ENCODE measurements around the gene RNASEH2C. TPM values are rescaled to one million over a fixed set of nuclear protein-coding genes. Genes with fewer than 3 reads are reported as not detected.
A peak's percentile ranks its signal among the peaks of the same experiment; 100 is the strongest.

The RNASEH2C gene
- 43.9 and 50.9 TPM in 2 replicates for polyA plus RNA-seq (2012; rRNA removed)
- 22.5 and 37.5 TPM in 2 replicates for polyA plus RNA-seq (2012; cell fraction: cytosol; rRNA removed)
- 169 and 187 TPM in 2 replicates for polyA plus RNA-seq (2012; cell fraction: nucleus; rRNA removed)

DNA sequence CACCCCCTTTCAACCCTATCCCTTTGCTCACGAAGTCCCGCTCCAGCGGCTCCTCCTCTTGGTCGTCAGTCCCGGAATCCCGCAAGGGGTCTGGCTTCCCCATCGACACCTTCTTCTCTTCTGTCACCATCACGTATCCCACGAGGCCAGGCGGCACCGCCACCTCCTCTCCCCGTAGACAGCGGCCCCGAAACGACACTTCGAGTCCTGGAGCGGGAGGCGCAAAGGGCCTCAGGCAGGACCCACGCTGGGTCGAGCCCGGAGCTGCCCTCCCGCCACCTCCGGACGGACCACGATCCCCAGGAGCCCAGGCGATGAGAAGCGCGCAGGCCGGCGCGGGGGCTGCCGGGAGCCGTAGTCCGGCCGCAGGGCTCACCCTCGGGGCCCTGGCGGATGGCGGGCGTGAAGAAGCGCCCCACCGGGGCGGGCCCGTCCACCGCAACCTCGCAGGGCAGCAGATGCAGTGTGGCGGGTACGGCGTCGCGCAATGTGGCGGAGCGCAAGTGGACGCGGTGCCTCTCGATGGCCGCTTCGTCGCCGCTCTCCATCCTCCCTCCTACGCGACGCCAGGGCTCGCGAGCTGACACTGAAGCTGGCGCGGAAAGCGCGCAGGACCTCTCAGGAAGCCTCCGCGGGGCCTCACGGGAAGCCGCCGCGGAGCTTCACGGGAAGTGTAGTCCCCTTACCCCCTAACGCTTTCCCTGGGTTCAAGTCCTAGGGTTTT is at the start of gene RNASEH2C:
Gene RNASEH2C, minus strand, starts transcription at position 588 of the 724 bp plus-strand sequence. Its CDS starts 40 bp downstream, at position 548.
- Histone ChIP-seq H4K20me1 (ENCODE audit: insufficient read depth) (peaks cover 17% of the 10 kb centered on the region; the same call in 1 of the 2 replicates), H2AFZ (ENCODE audit: low read depth) (no peak within 1 kb of the TSS; the same call in 1 of the 2 replicates), H3F3A (replicated peaks; ENCODE audit: insufficient read depth) (peaks cover 6% of the 10 kb centered on the region), H3K4me2 (peak within 1 kb of the TSS; percentile 96), H3K4me1 (ENCODE audit: control insufficient read depth in 1 of 2, insufficient read depth in 2 of 2, low read depth in 1 of 2, low read length in 1 of 2) (peaks cover 7 to 19% of the 10 kb centered on the region in 2 experiments; a peak in 1 of 4 replicates), H3K36me3 (replicated peaks in 1 of 2; ENCODE audit: control insufficient read depth in 1 of 2, insufficient read depth in 2 of 2, low read length in 1 of 2) (peaks cover 18 to 32% of the 10 kb centered on the region in 2 experiments), H3K9ac (peak within 1 kb of the TSS; percentile 80), H3K9me3 (no peaks in the 10 kb centered on the region), H3K79me2 (ENCODE audit: insufficient read depth) (peaks cover 28% of the 10 kb centered on the region), H3K9me2 (no peaks in the 10 kb centered on the region), H3K27me3 (ENCODE audit: insufficient read depth) (no peaks in the 10 kb centered on the region), H3K4me3 (ENCODE audit: low read depth in 2 of 2, low read length in 1 of 2) (peak within 1 kb of the TSS; percentile 76 to 85), H3K27ac (ENCODE audit: low read depth in 2 of 2, low read length in 1 of 2) (peak within 1 kb of the TSS; percentile 48 to 94; a peak in 3 of 4 replicates)
- ChIA-PET CTCF (interaction anchor here (0.9 to 4.0 kb wide), 10 partner anchors 9 to 325 kb away, joined by 3 to 34 read pairs (median 12); partner anchors contain the start of genes AP5B1, FIBP, KAT5 and MUS81), POLR2A (interaction anchor here (0.6 to 2.4 kb wide), 11 partner anchors 8 to 281 kb away, joined by 3 to 26 read pairs (median 5); partner anchors contain the start of genes CFL1, KAT5, MUS81 and RELA)
- peak; percentile 93 for DNase-seq
- WGBS (ENCODE audit: low lambda C conversion rate): under 1% methylated on average over 18 of the region's 76 CpGs
- TF ChIP-seq, protein P1, sequence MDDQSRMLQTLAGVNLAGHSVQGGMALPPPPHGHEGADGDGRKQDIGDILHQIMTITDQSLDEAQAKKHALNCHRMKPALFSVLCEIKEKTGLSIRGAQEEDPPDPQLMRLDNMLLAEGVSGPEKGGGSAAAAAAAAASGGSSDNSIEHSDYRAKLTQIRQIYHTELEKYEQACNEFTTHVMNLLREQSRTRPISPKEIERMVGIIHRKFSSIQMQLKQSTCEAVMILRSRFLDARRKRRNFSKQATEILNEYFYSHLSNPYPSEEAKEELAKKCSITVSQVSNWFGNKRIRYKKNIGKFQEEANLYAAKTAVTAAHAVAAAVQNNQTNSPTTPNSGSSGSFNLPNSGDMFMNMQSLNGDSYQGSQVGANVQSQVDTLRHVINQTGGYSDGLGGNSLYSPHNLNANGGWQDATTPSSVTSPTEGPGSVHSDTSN (IDR thresholded peaks at IDR 0.05): peak; percentile 35; the same call in 1 of the 2 replicates
- TF ChIP-seq MXI1 (IDR thresholded peaks at IDR 0.05; ENCODE audit: low read depth, low read length) (no peak), RFX5 (IDR thresholded peaks at IDR 0.05; ENCODE audit: low read length) (no peak), SIN3A (IDR thresholded peaks at IDR 0.05; ENCODE audit: borderline replicate concordance, low read depth, low read length) (peak; percentile 76; the same call in 1 of the 2 replicates), TEAD4 (IDR thresholded peaks at IDR 0.05; ENCODE audit: borderline replicate concordance, insufficient read depth) (no peak), SMC3 (IDR thresholded peaks at IDR 0.05; ENCODE audit: low read depth, low read length) (no peak), NRF1 (IDR thresholded peaks at IDR 0.05; ENCODE audit: low read depth, low read length) (peak; percentile 31; the same call in 1 of the 2 replicates), TAF1 (IDR thresholded peaks at IDR 0.05; ENCODE audit: borderline replicate concordance, low read depth, low read length) (peak; percentile 80), NFIC (IDR thresholded peaks at IDR 0.05; ENCODE audit: borderline replicate concordance) (peak; percentile 10; the same call in 1 of the 2 replicates), MEF2A (IDR thresholded peaks at IDR 0.05; ENCODE audit: borderline replicate concordance, low read depth) (no peak), YY1 (IDR thresholded peaks at IDR 0.05; ENCODE audit: low read depth) (peak; percentile 76), FOSL2 (IDR thresholded peaks at IDR 0.05; ENCODE audit: borderline replicate concordance, low read depth) (no peak), GABPA (IDR thresholded peaks at IDR 0.05; ENCODE audit: low read depth) (peak; percentile 76), POLR2AphosphoS5 (IDR thresholded peaks at IDR 0.05; ENCODE audit: low read depth, low read length) (peak; percentile 88), JUND (IDR thresholded peaks at IDR 0.05) (no peak), EZH2phosphoT487 (IDR thresholded peaks at IDR 0.05; ENCODE audit: borderline replicate concordance, low read depth) (no peak), GATA2 (CRISPR knock-in tag; IDR thresholded peaks at IDR 0.05) (no peak), ELF1 (IDR thresholded peaks at IDR 0.05) (peak; percentile 72), EP300 (IDR thresholded peaks at IDR 0.05; ENCODE audit: borderline replicate concordance in 1 of 2, low read depth in 1 of 2, low read length in 1 of 2) (no peak)
- TF ChIP-seq, protein P2, sequence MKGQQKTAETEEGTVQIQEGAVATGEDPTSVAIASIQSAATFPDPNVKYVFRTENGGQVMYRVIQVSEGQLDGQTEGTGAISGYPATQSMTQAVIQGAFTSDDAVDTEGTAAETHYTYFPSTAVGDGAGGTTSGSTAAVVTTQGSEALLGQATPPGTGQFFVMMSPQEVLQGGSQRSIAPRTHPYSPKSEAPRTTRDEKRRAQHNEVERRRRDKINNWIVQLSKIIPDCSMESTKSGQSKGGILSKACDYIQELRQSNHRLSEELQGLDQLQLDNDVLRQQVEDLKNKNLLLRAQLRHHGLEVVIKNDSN (IDR thresholded peaks at IDR 0.05; ENCODE audit: borderline replicate concordance, low read depth): 0 out of 2 replicates have a peak, but pooled peaks have one; percentile 24
- TF ChIP-seq, protein P3, sequence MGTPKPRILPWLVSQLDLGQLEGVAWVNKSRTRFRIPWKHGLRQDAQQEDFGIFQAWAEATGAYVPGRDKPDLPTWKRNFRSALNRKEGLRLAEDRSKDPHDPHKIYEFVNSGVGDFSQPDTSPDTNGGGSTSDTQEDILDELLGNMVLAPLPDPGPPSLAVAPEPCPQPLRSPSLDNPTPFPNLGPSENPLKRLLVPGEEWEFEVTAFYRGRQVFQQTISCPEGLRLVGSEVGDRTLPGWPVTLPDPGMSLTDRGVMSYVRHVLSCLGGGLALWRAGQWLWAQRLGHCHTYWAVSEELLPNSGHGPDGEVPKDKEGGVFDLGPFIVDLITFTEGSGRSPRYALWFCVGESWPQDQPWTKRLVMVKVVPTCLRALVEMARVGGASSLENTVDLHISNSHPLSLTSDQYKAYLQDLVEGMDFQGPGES (IDR thresholded peaks at IDR 0.05; ENCODE audit: low read depth, low read length): no peak
- TF ChIP-seq, protein P4, sequence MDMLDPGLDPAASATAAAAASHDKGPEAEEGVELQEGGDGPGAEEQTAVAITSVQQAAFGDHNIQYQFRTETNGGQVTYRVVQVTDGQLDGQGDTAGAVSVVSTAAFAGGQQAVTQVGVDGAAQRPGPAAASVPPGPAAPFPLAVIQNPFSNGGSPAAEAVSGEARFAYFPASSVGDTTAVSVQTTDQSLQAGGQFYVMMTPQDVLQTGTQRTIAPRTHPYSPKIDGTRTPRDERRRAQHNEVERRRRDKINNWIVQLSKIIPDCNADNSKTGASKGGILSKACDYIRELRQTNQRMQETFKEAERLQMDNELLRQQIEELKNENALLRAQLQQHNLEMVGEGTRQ (IDR thresholded peaks at IDR 0.05; ENCODE audit: borderline replicate concordance, low read depth, low read length): no peak
- TF ChIP-seq, protein P5, sequence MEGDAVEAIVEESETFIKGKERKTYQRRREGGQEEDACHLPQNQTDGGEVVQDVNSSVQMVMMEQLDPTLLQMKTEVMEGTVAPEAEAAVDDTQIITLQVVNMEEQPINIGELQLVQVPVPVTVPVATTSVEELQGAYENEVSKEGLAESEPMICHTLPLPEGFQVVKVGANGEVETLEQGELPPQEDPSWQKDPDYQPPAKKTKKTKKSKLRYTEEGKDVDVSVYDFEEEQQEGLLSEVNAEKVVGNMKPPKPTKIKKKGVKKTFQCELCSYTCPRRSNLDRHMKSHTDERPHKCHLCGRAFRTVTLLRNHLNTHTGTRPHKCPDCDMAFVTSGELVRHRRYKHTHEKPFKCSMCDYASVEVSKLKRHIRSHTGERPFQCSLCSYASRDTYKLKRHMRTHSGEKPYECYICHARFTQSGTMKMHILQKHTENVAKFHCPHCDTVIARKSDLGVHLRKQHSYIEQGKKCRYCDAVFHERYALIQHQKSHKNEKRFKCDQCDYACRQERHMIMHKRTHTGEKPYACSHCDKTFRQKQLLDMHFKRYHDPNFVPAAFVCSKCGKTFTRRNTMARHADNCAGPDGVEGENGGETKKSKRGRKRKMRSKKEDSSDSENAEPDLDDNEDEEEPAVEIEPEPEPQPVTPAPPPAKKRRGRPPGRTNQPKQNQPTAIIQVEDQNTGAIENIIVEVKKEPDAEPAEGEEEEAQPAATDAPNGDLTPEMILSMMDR (IDR thresholded peaks at IDR 0.05): no peak
